GM21619 (cell line): ENCODE data around the gene SSTR5.
"Not testable (repeated sequence)": the region's sequence is repeated elsewhere in the genome, so short reads cannot be mapped to it uniquely, and the experiment has no call there.

Experiments used
- ATAC-seq: cut with Tn5 transposase; IDR thresholded peaks from one replicate; pipeline ENCODE4 v1.9.1; 2021; ENCODE audit not compliant: unreplicated experiment

The SSTR5 gene

GRCh38 chr16:1073262-1073558 is 663 bp downstream of the SSTR5 start:
- ATAC-seq: no peak

- ATAC-seq: no peak
These were observed 1.2 kb downstream of the SSTR5 start for GRCh38 chr16:1073566-1074378.

- no peak for ATAC-seq
These were observed 1.8 kb downstream of the SSTR5 start for GRCh38 chr16:1074379-1074649.

- no peak for ATAC-seq
These were observed 3.0 kb downstream of the SSTR5 start for GRCh38 chr16:1075546-1075945.

GRCh38 chr16:1076801-1077576 is 4.4 kb downstream of the SSTR5 start:
- no peak for ATAC-seq

GRCh38 chr16:1077877-1078578 is 5.5 kb downstream of the SSTR5 start:
- ATAC-seq: no peak

GRCh38 chr16:1078579-1079021 is 6.1 kb downstream of the SSTR5 start:
- ATAC-seq: no peak

- ATAC-seq: no peak
These were observed 6.8 kb downstream of the SSTR5 start for GRCh38 chr16:1079341-1079740.

- no peak for ATAC-seq
These were observed 7.4 kb downstream of the SSTR5 start for GRCh38 chr16:1079786-1080525.

- no peak for ATAC-seq
These were observed 8.5 kb downstream of the SSTR5 start for GRCh38 chr16:1080801-1081733.

GRCh38 chr16:1081734-1082265 is 9.3 kb downstream of the SSTR5 start:
- no peak for ATAC-seq

- ATAC-seq: no peak
These were observed 9.9 kb downstream of the SSTR5 start for GRCh38 chr16:1082266-1082951.

GRCh38 chr16:1082952-1083675 is 10.6 kb downstream of the SSTR5 start:
- no peak for ATAC-seq

- ATAC-seq: no peak
These were observed 12.4 kb downstream of the SSTR5 start for GRCh38 chr16:1084971-1085370.

GRCh38 chr16:1086443-1086842 is 13.9 kb downstream of the SSTR5 start:
- not testable (repeated sequence) for ATAC-seq

- ATAC-seq: no peak
These were observed 16.0 kb downstream of the SSTR5 start for GRCh38 chr16:1088295-1089170.

GRCh38 chr16:1089439-1089821 is 16.9 kb downstream of the SSTR5 start:
- ATAC-seq: no peak
